Stimulated activated CD8-positive, alpha-beta memory T cell treated with anti-CD3 and anti-CD28 coated beads, Interleukin-7, amount 100 ng/mL, for 4 hours (primary cell): ENCODE measurements around the gene ZFHX2.
A peak's percentile ranks its signal among the peaks of the same experiment; 100 is the strongest.
"Not testable (repeated sequence)": the region's sequence is repeated elsewhere in the genome, so short reads cannot be mapped to it uniquely, and the experiment has no call there.

Experiments
- DNase-seq, 2 donors: peaks; one replicate each; pipeline ENCODE4 v3.0.0-alpha.2; 2020; ENCODE audit warnings: low read depth in 2 of 2

Gene ZFHX2

DNA sequence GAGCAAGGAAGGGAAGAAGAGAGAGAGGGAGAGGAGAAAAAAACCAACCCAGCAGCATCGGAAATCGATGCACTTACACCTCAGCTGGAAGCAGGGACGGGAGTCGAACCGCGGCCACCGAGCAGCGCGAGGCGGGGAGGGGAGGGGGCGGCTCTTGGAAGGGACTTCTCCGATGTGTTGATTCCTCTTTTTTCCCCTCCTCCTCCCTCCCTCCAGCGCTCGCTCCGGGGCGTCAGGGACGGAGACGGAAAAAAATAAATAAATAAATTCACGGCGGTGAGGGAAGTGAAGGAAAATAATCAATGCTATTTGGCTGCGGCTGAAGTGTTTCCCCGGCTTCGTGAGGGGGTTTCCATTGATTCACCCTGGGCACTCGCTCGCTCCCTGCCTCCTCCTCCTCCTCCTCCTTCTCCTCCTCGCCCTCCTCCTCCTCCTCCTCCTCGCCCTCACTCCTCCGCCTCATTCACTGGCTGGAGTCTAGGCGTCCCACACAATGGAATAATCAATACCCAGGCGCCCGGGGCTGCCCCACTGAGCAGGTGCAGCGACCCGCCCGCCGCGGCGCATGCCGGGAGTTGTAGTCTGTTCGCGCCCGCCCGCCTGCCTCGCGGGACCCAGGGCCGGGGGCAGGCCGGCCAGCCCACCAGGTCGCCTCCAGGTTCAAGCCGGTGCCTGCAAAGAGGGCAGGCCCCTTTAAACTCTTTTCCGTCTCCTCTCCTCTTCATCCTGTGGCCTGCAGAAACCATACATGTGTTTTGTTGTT lies at the start of gene ZFHX2:
Gene ZFHX2, minus strand, starts transcription at position 500 of the 763 bp plus-strand sequence. CDS start 16,440 bp downstream, outside the sequence.
- peak; percentile 80 to 83 for DNase-seq

DNA sequence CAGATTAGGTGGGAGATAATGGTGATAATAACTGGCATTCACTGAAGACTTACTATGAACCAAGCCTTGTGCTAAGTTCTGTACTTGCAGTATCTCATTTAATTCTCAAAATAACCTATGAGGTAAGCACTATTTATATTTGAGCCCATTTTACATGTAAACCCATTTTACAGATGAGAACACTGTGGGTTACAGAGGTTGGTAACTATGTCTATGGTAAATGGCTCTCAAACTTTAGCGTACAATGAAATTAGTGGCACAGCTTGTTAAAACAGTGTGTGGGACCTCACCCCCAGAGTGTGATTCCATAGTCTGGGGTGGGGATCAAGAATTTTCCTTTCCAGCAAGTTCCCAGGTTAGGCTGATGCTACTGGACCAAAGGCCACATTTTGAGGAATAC lies 49.2 kb upstream of the ZFHX2 start:
- no peak for DNase-seq

DNA sequence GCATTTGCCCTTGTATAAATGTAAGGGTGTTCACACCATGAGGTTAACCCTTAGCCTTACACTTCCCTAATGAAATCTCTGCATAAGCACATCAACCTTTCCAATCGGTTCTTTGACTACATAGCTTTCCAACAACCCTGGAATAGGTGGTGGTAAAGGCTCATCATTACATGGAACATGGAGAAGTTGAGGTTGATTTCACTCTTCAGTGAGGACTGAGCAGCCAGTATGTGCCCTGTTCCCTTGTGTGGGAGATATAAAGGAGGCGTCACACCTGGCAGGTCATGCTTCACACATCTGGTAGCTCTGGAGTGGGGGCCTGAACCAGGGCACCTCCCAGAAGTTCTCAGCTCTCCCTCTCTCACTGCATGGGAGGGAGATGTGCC lies 48.8 kb upstream of the ZFHX2 start:
- no peak for DNase-seq

DNA sequence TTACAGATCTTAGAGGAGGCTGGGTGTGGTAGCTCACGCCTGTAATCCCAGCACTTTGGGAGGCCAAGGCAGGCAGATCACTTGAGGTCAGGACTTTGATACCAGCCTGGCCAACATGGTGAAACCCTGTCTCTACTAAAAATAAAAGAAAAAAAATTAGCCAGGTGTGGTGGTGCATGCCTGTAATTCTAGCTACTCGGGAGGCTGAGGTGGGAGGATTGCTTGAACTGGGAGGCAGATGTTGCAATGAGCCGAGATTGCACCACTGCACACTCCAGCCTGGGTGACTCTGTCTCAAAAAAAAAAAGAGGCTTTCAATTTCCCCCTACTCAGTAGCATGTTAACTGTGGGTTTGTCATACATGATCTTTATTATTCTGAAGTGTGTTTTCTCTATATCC lies 42.6 kb upstream of the ZFHX2 start:
- not testable (repeated sequence) for DNase-seq

DNA sequence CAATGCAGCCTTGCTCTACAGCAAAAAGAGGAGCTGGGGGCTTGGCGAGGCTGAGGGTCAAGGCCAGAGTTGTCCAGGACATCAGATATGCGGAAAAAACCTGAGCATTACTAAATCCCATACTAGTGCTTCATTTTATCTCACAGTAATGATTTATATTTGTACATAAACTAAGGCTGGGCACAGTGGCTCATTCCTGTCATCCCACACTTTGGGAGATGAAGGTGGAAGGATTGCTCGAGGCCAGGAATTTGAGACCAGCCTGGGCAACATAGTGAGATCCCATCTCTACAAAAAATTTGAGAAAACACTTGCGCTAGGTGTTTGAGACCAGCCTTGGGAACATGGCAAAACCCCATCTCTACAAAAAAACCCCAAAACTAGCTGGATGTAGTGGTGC lies 38.6 kb upstream of the ZFHX2 start:
- DNase-seq: no peak

- no peak for DNase-seq
Measured at GRCh38 chr14:23589606-23590005, 38.0 kb upstream of the ZFHX2 start.

GRCh38 chr14:23588884-23589598 lies 37.5 kb upstream of the ZFHX2 start:
- peak; percentile 51 to 60 for DNase-seq

GRCh38 chr14:23584527-23585203 lies 33.1 kb upstream of the ZFHX2 start:
- not testable (repeated sequence) for DNase-seq

- DNase-seq: not testable (repeated sequence)
Measured at GRCh38 chr14:23583761-23584526, 32.4 kb upstream of the ZFHX2 start.

DNA sequence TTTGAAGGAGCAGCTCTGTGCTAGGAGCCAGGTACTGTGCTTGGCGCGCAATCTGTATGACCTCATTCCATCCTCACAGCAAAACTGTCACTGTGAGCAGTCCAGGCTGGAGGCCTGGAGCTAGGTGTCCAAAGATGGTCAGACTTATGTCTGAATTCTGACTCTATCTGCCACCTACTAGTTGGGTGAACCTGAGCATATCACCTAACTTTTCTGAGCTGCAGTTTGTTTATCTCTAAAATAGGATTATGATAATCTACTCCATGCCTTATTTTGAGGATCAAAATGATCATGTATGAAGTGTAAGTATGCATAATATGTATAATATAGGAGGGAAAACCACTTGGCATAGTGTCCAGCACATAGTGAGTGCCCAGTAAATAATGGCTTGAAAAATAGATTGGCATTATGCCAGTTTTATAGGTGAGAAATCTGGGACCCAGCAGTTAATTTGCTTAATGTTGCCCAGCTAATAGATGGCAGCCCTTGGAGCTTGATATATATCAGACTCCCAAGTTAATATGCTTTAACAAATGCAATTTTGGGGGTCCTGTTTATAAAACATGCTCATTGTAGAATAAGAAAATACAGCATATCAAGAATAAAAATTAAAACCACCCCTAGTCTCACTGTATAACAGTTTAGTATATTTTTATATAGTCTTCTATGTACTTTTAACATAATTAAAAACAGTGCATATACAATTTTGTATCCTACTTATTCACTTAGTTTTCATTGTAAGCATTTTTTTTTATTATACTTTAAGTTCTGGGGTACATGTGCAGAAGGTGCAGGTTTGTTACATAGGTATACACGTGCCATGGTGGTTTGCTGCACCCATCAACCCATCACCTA lies 31.6 kb upstream of the ZFHX2 start:
- no peak for DNase-seq

- no peak for DNase-seq
Measured at GRCh38 chr14:23580948-23581281, 29.4 kb upstream of the ZFHX2 start.

DNA sequence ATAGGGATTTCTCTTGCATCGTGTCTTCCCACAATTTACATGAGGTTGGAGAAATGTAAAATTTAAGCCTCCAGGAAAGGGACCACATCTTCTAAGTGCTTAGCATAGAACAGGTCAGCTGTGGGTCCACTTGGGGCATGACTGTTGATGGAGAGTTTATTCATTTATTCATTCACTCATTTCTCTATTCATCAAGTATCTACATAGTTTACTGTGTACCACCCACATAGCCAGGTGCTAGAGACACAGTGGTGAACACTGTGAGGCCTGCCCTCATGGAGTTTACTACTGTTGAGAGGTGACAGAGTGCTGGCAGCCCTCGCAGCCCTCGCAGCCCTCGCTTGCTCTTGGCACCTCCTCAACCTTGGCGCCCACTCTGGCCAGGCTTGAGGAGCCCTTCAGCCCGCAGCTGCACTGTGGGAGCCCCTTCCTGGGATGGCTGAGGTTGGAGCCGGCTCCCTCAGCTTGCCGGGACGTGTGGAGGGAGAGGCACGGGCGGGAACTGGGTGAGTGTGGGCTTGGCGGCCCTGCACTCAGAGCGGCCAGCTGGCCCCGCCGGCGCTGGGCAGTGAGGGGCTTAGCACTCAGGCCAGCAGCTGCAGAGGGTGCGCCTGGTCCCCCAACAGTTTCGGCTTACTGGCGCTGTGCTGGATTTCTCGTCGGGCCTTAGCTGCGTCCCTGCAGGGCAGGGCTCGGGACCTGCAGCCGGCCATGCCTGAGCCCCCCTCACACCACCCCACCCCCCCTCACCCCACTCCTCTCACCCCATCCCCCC lies 28.8 kb upstream of the ZFHX2 start:
- no peak for DNase-seq

DNA sequence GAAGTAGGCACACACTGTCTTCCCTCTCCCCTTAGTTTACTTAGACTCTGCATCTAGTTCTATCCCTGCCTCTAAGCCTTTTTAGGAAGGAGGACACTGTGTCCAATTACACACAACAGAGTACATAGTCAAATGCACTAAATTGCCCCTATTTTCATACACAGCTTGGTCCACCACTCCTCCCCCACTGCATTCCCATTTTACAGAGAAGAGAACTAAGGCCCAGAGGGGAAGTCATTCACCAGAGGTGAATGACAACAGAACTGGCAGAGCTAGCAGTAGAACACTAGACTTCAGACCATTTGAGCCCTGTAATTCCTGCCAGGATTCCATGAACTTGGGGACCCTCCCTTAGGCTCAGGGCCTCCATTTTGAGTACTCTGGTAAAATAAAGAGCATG lies 28.2 kb upstream of the ZFHX2 start:
- DNase-seq: no peak

GRCh38 chr14:23579311-23579630 lies 27.7 kb upstream of the ZFHX2 start:
- DNase-seq: no peak

- no peak for DNase-seq
Measured at GRCh38 chr14:23578560-23579310, 27.2 kb upstream of the ZFHX2 start, which contains the start of gene JPH4. TSS of gene JPH4 (minus strand) at chr14:23578790. CDS start at chr14:23577453, 1,337 bp downstream.

- no peak for DNase-seq
Measured at GRCh38 chr14:23577710-23578392, 26.3 kb upstream of the ZFHX2 start.

GRCh38 chr14:23577004-23577681 lies 25.6 kb upstream of the ZFHX2 start:
- no peak for DNase-seq

DNA sequence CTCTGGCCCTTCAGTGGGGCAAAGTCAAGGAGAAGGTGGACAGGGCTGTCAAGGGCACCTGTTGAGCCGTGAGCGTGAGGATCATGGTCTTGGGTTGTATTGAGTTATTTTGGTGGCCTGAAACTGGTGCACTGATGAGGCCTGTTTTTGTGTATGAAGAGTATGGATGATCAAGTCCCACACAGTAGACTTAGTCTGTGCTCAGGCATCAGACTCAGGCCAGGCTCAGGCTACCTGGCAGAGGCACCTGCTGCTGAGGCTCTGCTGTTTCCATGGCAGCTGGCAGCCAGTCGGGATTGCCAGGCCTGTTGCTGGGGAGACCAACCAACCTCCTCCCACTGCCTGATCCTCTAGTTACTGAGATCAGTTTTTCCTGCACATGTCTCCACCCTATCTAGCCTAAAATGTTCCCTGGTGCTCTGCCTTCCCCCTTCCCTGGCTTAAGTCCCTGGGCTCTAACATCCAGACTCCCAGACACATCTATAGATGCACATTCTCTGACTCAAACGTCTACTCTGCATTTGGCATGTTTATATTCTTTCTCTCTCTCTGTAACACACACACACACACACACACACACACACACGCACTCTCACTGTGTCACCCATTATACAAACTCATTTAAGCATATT lies 21.9 kb upstream of the ZFHX2 start:
- DNase-seq: no peak
